HepG2 (cell line): ENCODE data around the gene NTN3. TPM values are rescaled to one million over a fixed set of nuclear protein-coding genes. Genes with fewer than 3 reads are reported as not detected.

Experiments used
- AGO1 ChIP-seq: fragments of 200-400 bp; formaldehyde crosslinking; IDR thresholded peaks from 2 replicates; pipeline ENCODE4 v1.6.1; 2017; ENCODE audit warnings: mild to moderate bottlenecking, low read depth, low read length, moderate library complexity; ENCODE audit not compliant: poor library complexity, severe bottlenecking
- ARNT2 ChIP-seq: sonication (generic); formaldehyde crosslinking; IDR thresholded peaks from 2 replicates; pipeline ENCODE4 v1.8.0; 2022; ENCODE audit warnings: mild to moderate bottlenecking, low read depth, missing genetic modification reagents, moderate library complexity
- ATRX ChIP-seq: sonication (generic); formaldehyde crosslinking; IDR thresholded peaks from 2 replicates; pipeline ENCODE4 v1.4.0; 2020; ENCODE audit warnings: missing genetic modification reagents, borderline replicate concordance
- CBFB ChIP-seq: sonication (generic); formaldehyde crosslinking; IDR thresholded peaks from 2 replicates; pipeline ENCODE4 v1.4.0; 2020; ENCODE audit warnings: missing genetic modification reagents
- ETV5 ChIP-seq: IDR thresholded peaks from 2 replicates; pipeline ENCODE4 v1.6.1; 2018; ENCODE audit warnings: missing biosample characterization, missing genetic modification reagents, inconsistent platforms, borderline replicate concordance
- FOXJ3 ChIP-seq: sonication (generic); formaldehyde crosslinking; IDR thresholded peaks from 2 replicates; pipeline ENCODE4 v1.4.0; 2020; ENCODE audit warnings: missing genetic modification reagents, mild to moderate bottlenecking, borderline replicate concordance
- GATAD2A ChIP-seq: IDR thresholded peaks from 2 replicates; pipeline ENCODE4 v1.6.1; 2016
- HDAC6 ChIP-seq: fragments of 200-600 bp; sonication (generic); IDR thresholded peaks from 2 replicates; pipeline ENCODE4 v1.7.0; 2017; ENCODE audit warnings: mild to moderate bottlenecking, antibody characterized with exemption, low read length, low read depth
- HNF4A ChIP-seq: sonication (generic); formaldehyde crosslinking; IDR thresholded peaks from 2 replicates; pipeline ENCODE4 v1.4.0; 2020; ENCODE audit warnings: missing genetic modification reagents
- HOXA9 ChIP-seq: sonication (generic); formaldehyde crosslinking; IDR thresholded peaks from 2 replicates; pipeline ENCODE4 v1.8.1; 2022; ENCODE audit warnings: missing genetic modification reagents, mild to moderate bottlenecking, moderate library complexity, borderline replicate concordance
- KLF12 ChIP-seq: sonication (generic); formaldehyde crosslinking; IDR thresholded peaks from 2 replicates; pipeline ENCODE4 v1.4.0; 2020; ENCODE audit warnings: missing genetic modification reagents, borderline replicate concordance
- NFRKB ChIP-seq: fragments of 450-650 bp; IDR thresholded peaks from 2 replicates; pipeline ENCODE4 v1.6.1; 2017
- PHF21A ChIP-seq: sonication (generic); formaldehyde crosslinking; IDR thresholded peaks from 2 replicates; pipeline ENCODE4 v1.5.0; 2020; ENCODE audit warnings: mild to moderate bottlenecking, missing genetic modification reagents
- POLR2AphosphoS2 ChIP-seq: IDR thresholded peaks from 2 replicates; pipeline ENCODE4 v1.6.1; 2011; ENCODE audit warnings: low read depth, low read length, improper control_type of control experiment
- RAD21 ChIP-seq: fragments of 450-650 bp; formaldehyde crosslinking; IDR thresholded peaks from 2 replicates; pipeline ENCODE4 v1.5.0; 2020; ENCODE audit warnings: mild to moderate bottlenecking
- RBFOX2 ChIP-seq: fragments of 200-400 bp; formaldehyde crosslinking; IDR thresholded peaks from 2 replicates; pipeline ENCODE4 v1.6.1; 2017; ENCODE audit warnings: low read depth, mild to moderate bottlenecking, low read length
- YEATS2 ChIP-seq: sonication (generic); formaldehyde crosslinking; IDR thresholded peaks from 2 replicates; pipeline ENCODE4 v1.4.0; 2020; ENCODE audit warnings: missing genetic modification reagents, borderline replicate concordance
- ZFP62 ChIP-seq: sonication (generic); formaldehyde crosslinking; IDR thresholded peaks from 2 replicates; pipeline ENCODE4 v1.4.0; 2020; ENCODE audit warnings: missing genetic modification reagents
- ZNF263 ChIP-seq: sonication (generic); formaldehyde crosslinking; IDR thresholded peaks from 2 replicates; pipeline ENCODE4 v1.4.0; 2020; ENCODE audit warnings: missing genetic modification reagents
- ZNF569 ChIP-seq: sonication (generic); formaldehyde crosslinking; IDR thresholded peaks from 2 replicates; pipeline ENCODE4 v1.5.0; 2020; ENCODE audit warnings: mild to moderate bottlenecking, missing genetic modification reagents, moderate library complexity, borderline replicate concordance
- ZNF616 ChIP-seq: sonication (generic); formaldehyde crosslinking; IDR thresholded peaks from 2 replicates; pipeline ENCODE4 v1.5.0; 2020; ENCODE audit warnings: low read depth, mild to moderate bottlenecking, missing genetic modification reagents
- ZNF713 ChIP-seq: sonication (generic); formaldehyde crosslinking; IDR thresholded peaks from 2 replicates; pipeline ENCODE4 v1.4.0; 2020; ENCODE audit warnings: mild to moderate bottlenecking, missing genetic modification reagents
- ZNF749 ChIP-seq: sonication (generic); formaldehyde crosslinking; IDR thresholded peaks from 2 replicates; pipeline ENCODE4 v1.8.0; 2022; ENCODE audit warnings: mild to moderate bottlenecking, missing genetic modification reagents, moderate library complexity, borderline replicate concordance
- ZNF776 ChIP-seq: sonication (generic); formaldehyde crosslinking; IDR thresholded peaks from 2 replicates; pipeline ENCODE4 v1.4.0; 2020; ENCODE audit warnings: mild to moderate bottlenecking, missing genetic modification reagents
- polyA plus RNA-seq, 8 experiments: library from polyadenylated mRNA; depleted of rRNA in 3 of 8; stranded (reverse) in 7 of 8; unstranded in 1 of 8; fragments of >200 nt; fragmentation: Illumina TruSeq in 4 of 8; extraction: Trizol in 4 of 8; gene quantifications; 2 replicates each; pipeline versions ENCODE4 v1.2.1 to v1.2.3, GENCODE V29; 2011 to 2016; ENCODE audit warnings: low read depth in 4 of 8, missing spikeins in 1 of 8, mixed read lengths in 1 of 8; ENCODE audit not compliant: insufficient read depth in 1 of 8
- total RNA-seq, 5 experiments: library from RNA; depleted of rRNA; stranded (reverse); fragments of >200 nt; fragmentation: Illumina TruSeq; extraction: Trizol; gene quantifications; 2 replicates each; pipeline ENCODE4 v1.2.3, GENCODE V29; 2016; ENCODE audit warnings: low read depth in 1 of 5
- TF ChIP-seq, protein P1 (sequence below): sonication (generic); formaldehyde crosslinking; IDR thresholded peaks from 2 replicates; pipeline ENCODE4 v1.4.0; 2020; ENCODE audit warnings: missing genetic modification reagents
- TF ChIP-seq, protein P2 (sequence below): IDR thresholded peaks from 2 replicates; pipeline ENCODE4 v1.6.1; 2016; ENCODE audit warnings: mild to moderate bottlenecking, missing biosample characterization, missing genetic modification reagents
- TF ChIP-seq, protein P3 (sequence below): sonication (generic); formaldehyde crosslinking; IDR thresholded peaks from 2 replicates; pipeline ENCODE4 v1.5.0; 2020; ENCODE audit warnings: mild to moderate bottlenecking, missing genetic modification reagents
- TF ChIP-seq, protein P4 (sequence below): IDR thresholded peaks from 2 replicates; pipeline ENCODE4 v1.6.1; 2016; ENCODE audit warnings: low read depth, control low read depth

The NTN3 gene
- total and polyA plus RNA-seq, 2 of the 13 experiments (the other 11 are each of a cell fraction or from before 2014, with no cell fraction given) = 0.09 to 0.20 TPM

DNA sequence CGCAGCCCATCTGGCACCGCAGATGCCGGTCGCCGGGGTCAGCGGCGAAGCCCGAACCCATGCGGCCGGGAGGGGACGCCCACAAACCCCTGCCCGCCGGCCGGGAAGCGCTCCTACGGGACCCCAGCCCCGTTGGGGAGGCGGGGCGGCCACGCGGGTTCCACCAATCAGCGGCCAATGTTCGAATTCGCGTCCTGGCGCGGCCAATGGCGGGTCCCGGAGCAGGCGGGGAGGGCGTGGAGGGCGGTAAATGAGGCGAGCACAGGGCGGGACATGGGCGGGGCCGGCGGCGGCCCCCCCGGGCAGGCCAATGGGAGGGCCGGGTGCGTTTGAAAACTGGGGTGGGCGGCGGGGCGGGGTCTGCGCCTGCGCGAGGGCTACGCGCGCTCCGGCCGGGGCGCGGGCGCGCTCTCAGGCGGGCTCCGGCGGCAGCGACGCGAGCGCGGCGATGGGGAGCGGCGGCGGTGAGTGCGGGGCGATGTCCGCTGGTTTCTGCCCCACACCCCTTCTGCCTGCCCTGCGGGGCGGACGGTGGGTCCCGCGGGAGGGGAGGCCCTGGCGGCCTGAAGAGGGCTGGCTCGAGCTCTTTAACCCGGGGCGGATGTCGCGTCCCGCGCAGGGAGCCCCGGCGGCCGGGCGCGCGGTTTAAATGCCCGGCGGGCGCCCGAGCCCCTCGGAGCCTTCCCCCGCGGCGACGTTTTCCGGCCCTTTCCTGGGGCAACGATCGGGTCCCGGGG is 41.9 kb upstream of the NTN3 start, which contains the start of gene CCNF (continued):
- TF ChIP-seq ZNF263 (peak; percentile 37; the same call in 1 of the 2 replicates), RBFOX2 (peak; percentile 75), ZFP62 (CRISPR knock-in tag) (no peak), ZNF616 (CRISPR knock-in tag) (no peak), ARNT2 (peak; percentile 60; the same call in 1 of the 2 replicates), YEATS2 (CRISPR knock-in tag) (no peak), ZNF713 (CRISPR knock-in tag) (no peak), CBFB (CRISPR knock-in tag) (no peak), GATAD2A (no peak), KLF12 (CRISPR knock-in tag) (no peak), NFRKB (no peak), ETV5 (CRISPR knock-in tag) (no peak), ZNF749 (CRISPR knock-in tag) (no peak), HDAC6 (no peak), FOXJ3 (CRISPR knock-in tag) (no peak), RAD21 (CRISPR knock-in tag) (peak; percentile 38), AGO1 (no peak), ZNF569 (CRISPR knock-in tag) (no peak), HOXA9 (no peak), ZNF776 (CRISPR knock-in tag) (no peak), HNF4A (CRISPR knock-in tag) (no peak), ATRX (CRISPR knock-in tag) (no peak), PHF21A (peak; percentile 74), POLR2AphosphoS2 (no peak)
- TF ChIP-seq, protein P1, sequence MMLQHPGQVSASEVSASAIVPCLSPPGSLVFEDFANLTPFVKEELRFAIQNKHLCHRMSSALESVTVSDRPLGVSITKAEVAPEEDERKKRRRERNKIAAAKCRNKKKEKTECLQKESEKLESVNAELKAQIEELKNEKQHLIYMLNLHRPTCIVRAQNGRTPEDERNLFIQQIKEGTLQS (CRISPR knock-in tag) = 0 out of 2 replicates have a peak, but pooled peaks have one; percentile 26
- TF ChIP-seq, protein P2, sequence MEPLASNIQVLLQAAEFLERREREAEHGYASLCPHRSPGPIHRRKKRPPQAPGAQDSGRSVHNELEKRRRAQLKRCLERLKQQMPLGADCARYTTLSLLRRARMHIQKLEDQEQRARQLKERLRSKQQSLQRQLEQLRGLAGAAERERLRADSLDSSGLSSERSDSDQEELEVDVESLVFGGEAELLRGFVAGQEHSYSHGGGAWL (CRISPR knock-in tag) = peak; percentile 35; the same call in 1 of the 2 replicates
- TF ChIP-seq, protein P3, sequence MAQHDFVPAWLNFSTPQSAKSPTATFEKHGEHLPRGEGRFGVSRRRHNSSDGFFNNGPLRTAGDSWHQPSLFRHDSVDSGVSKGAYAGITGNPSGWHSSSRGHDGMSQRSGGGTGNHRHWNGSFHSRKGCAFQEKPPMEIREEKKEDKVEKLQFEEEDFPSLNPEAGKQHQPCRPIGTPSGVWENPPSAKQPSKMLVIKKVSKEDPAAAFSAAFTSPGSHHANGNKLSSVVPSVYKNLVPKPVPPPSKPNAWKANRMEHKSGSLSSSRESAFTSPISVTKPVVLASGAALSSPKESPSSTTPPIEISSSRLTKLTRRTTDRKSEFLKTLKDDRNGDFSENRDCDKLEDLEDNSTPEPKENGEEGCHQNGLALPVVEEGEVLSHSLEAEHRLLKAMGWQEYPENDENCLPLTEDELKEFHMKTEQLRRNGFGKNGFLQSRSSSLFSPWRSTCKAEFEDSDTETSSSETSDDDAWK (CRISPR knock-in tag) = no peak
- TF ChIP-seq, protein P4, sequence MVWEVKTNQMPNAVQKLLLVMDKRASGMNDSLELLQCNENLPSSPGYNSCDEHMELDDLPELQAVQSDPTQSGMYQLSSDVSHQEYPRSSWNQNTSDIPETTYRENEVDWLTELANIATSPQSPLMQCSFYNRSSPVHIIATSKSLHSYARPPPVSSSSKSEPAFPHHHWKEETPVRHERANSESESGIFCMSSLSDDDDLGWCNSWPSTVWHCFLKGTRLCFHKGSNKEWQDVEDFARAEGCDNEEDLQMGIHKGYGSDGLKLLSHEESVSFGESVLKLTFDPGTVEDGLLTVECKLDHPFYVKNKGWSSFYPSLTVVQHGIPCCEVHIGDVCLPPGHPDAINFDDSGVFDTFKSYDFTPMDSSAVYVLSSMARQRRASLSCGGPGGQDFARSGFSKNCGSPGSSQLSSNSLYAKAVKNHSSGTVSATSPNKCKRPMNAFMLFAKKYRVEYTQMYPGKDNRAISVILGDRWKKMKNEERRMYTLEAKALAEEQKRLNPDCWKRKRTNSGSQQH (CRISPR knock-in tag) = no peak; the same call in 1 of the 2 replicates
